RWPE1 (cell line): ENCODE results near the gene LRTM1.

ENCODE experiments used
- CTCF ChIA-PET: fragments of 350-600 bp; sonication (Branson Sonifier 250); formaldehyde crosslinking; extraction: SDS; loops from one replicate; lab custom pipeline; 2021; lab: Yijun Ruan, JAX
- POLR2A ChIA-PET: fragments of 400-600 bp; formaldehyde crosslinking; extraction: SDS; loops from one replicate; lab custom pipeline; 2020; ENCODE audit warnings: antibody characterized with exemption; ENCODE audit not compliant: low non-redundant PET; lab: Yijun Ruan, JAX
- DNase-seq: peaks from one replicate; pipeline ENCODE4 v3.0.0; 2012; ENCODE audit warnings: low spot score
- H3K27ac ChIP-seq: fragments of 450-650 bp; 2 replicates; pipeline ENCODE4 v1.5.1; 2017
- TF ChIP-seq, protein P1 (sequence below): fragments of 450-650 bp; conservative IDR thresholded peaks from 2 replicates; pipeline ENCODE4 v1.5.1; 2017; ENCODE audit warnings: low read depth, mild to moderate bottlenecking

Gene LRTM1

DNA sequence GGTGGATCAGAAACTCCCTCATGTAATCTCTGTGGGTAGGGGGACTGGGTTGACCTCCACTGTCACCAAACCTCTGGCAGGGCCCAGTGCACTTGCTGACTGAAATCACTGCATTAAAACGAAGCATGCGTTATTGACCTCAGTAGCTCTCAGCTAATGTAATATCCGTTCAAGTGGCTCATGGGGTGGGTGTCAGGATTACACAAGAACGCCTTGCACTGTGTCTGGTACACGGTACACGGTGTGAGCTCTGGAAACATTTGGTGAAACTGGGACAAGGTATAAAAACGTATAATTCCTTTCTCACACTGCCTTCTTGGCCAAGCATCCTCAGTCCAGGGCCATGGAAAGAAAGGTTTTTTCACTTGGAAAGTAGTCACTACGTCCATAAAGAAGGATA is 11.9 kb downstream of the LRTM1 start:
- TF ChIP-seq, protein P1, sequence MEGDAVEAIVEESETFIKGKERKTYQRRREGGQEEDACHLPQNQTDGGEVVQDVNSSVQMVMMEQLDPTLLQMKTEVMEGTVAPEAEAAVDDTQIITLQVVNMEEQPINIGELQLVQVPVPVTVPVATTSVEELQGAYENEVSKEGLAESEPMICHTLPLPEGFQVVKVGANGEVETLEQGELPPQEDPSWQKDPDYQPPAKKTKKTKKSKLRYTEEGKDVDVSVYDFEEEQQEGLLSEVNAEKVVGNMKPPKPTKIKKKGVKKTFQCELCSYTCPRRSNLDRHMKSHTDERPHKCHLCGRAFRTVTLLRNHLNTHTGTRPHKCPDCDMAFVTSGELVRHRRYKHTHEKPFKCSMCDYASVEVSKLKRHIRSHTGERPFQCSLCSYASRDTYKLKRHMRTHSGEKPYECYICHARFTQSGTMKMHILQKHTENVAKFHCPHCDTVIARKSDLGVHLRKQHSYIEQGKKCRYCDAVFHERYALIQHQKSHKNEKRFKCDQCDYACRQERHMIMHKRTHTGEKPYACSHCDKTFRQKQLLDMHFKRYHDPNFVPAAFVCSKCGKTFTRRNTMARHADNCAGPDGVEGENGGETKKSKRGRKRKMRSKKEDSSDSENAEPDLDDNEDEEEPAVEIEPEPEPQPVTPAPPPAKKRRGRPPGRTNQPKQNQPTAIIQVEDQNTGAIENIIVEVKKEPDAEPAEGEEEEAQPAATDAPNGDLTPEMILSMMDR: no peak
- ChIA-PET POLR2A (no interaction called here), CTCF (no interaction called here)
- DNase-seq: no peak
- no peak overlapping the region for H3K27ac ChIP-seq

DNA sequence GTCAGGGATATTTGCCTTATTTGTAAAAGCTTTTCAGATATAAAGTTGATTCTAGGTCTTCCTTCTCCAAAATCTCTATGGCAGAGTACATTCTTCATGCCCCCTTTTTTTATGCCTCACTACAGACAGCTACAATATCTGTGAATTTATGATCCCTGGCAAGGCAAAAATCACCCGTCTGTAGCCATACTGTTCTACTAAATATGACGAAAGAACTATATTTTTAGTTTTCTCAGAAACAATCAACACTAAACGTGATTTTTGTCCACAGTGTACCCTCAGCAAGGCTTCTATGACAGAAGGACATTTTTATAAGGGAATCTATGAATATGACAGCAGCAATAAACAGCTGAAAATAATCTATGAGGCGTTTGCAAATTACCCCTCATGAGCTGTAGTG is 12.7 kb downstream of the LRTM1 start:
- TF ChIP-seq, protein P1: no peak
- CTCF ChIA-PET: no interaction called here
- POLR2A ChIA-PET: no interaction called here
- DNase-seq: no peak
- no peak overlapping the region for H3K27ac ChIP-seq

- POLR2A ChIA-PET: no interaction called here
- no peak for DNase-seq
- H3K27ac ChIP-seq: no peak overlapping the region
- TF ChIP-seq, protein P1: no peak
- CTCF ChIA-PET: interaction anchor here (0.6 kb wide), 1 partner anchor 53 kb away, joined by 4 read pairs; no protein-coding TSS in a partner anchor
Measured at GRCh38 chr3:54914180-54914579, 13.7 kb downstream of the LRTM1 start.

DNA sequence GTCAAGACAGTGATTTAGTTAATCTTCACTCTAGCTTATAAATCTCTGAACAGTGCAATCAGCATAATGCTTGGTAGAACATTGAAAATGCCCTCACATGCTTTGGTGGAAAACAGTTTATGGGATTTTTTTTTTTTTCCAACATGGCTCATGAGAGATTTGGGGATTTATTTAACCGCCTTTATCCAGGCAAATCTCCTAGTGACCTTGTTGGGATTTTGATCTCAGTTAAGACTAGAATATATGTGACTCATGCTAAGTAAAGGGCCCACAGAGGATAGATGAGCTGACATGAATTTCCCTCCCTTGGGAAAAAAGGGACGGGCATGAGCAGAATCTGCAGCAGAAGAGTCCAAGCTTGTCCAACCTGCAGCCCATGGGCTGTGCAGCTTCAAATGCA is 18.7 kb downstream of the LRTM1 start:
- ChIA-PET POLR2A (no interaction called here), CTCF (interaction anchor here (0.6 kb wide), 1 partner anchor 101 kb away, joined by 8 read pairs; no protein-coding TSS in a partner anchor)
- DNase-seq: no peak
- TF ChIP-seq, protein P1: no peak
- H3K27ac ChIP-seq: no peak overlapping the region

- DNase-seq: no peak
- CTCF ChIA-PET: no interaction called here
Measured at GRCh38 chr3:54906763-54907162, 21.1 kb downstream of the LRTM1 start.

DNA sequence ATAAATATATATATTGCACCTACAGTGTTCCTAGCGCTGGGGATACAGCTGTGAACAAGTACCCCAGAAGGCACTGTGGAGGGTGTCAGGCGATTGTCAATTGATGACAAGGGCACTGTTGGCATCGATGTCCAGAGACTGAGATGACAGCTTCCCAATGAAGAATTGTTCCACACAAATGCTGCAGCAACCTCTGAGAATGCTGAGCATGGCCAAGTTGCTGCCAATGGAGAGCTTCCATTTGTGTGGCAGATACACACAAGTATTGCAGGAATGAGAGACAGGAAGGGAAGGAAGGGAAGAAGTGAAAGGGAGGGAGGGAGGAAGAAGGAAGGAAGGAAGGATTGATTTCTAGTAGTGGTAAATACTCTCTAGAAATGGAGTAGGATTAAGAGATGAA is 21.9 kb downstream of the LRTM1 start:
- TF ChIP-seq, protein P1: no peak
- DNase-seq: no peak
- POLR2A ChIA-PET: no interaction called here
- H3K27ac ChIP-seq: no peak overlapping the region
- CTCF ChIA-PET: no interaction called here

More at GRCh38 chr3:54906763-54907162, 21.1 kb downstream of the LRTM1 start:
- no peak overlapping the region for H3K27ac ChIP-seq
- TF ChIP-seq, protein P1: no peak
- POLR2A ChIA-PET: no interaction called here
